OCI-LY3 (cell line): Measurements from ENCODE around the gene TNK2.

Experiments
- CTCF ChIP-seq: fragments of 200-600, 300-600 bp; sonication (generic); IDR thresholded peaks from 2 replicates; pipeline ENCODE4 v1.5.1; 2014; ENCODE audit warnings: antibody characterized with exemption, low read length, low read depth
- EZH2phosphoT487 ChIP-seq: fragments of 200-600 bp; shearing (Covaris generic); IDR thresholded peaks from 2 replicates; pipeline ENCODE4 v1.6.1; 2018; ENCODE audit warnings: antibody characterized with exemption, mixed run types, low read depth

DNA sequence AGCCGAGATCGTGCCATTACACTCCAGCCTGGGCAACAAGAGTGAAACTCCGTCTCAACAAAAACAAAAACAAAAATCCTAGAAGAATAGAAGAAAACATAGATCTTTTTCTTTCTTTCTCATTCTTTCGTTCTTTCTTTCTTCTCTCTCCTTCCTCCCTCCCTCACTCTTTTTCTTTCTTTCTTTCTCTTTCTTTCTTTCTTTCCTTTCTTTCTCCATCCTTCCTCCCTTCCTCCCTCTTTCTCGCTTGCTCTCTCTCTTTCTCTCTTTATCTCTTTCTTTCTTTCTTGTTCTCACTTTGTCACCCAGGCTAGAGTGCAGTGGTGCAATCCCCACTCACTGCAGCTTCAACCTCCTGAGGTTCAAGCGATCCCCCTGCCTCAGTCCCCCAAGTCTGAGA lies 62.9 kb downstream of the TNK2 start:
- TF ChIP-seq CTCF (no peak), EZH2phosphoT487 (no peak)
